ENCODE data around the gene NRP2.

The NRP2 gene

GRCh38 chr2:205728366-205728765 is 46.1 kb downstream of the NRP2 start:
- Histone ChIP-seq H3K36me3 (replicated peaks) (no peaks in the 10 kb centered on the region), H3K9me3 (no peaks in the 10 kb centered on the region), H3K27me3 (ENCODE audit: low read depth) (no peaks in the 10 kb centered on the region), H3K4me1 (no peaks in the 10 kb centered on the region), H3K4me3 (no peak overlapping the region)
- DNase-seq (ENCODE audit: low spot score in 2 of 2): no peak
- in situ Hi-C loops (cut with MboI; ENCODE audit: low sequenced_read_pairs): no loop called here

- no peak for DNase-seq (ENCODE audit: low spot score in 2 of 2)
- no peaks in the 10 kb centered on the region for H3K36me3 ChIP-seq (replicated peaks)
- no peaks in the 10 kb centered on the region for H3K9me3 ChIP-seq
- H3K4me1 ChIP-seq: peaks cover 3% of the 10 kb centered on the region
- in situ Hi-C loops (cut with MboI; ENCODE audit: low sequenced_read_pairs): no loop called here
- H3K27me3 ChIP-seq (ENCODE audit: low read depth): no peaks in the 10 kb centered on the region
- H3K4me3 ChIP-seq: no peak overlapping the region
Measured at GRCh38 chr2:205730191-205730590, 47.9 kb downstream of the NRP2 start.

- Histone ChIP-seq H3K36me3 (replicated peaks) (no peaks in the 10 kb centered on the region), H3K27me3 (ENCODE audit: low read depth) (no peaks in the 10 kb centered on the region), H3K4me3 (no peak overlapping the region), H3K9me3 (no peaks in the 10 kb centered on the region), H3K4me1 (peaks cover 3% of the 10 kb centered on the region)
- in situ Hi-C loops (cut with MboI; ENCODE audit: low sequenced_read_pairs): no loop called here
- no peak for DNase-seq (ENCODE audit: low spot score in 2 of 2)
Measured at GRCh38 chr2:205730701-205731582, 48.6 kb downstream of the NRP2 start.

- in situ Hi-C loops (cut with MboI; ENCODE audit: low sequenced_read_pairs): no loop called here
- Histone ChIP-seq H3K36me3 (replicated peaks) (no peaks in the 10 kb centered on the region), H3K27me3 (ENCODE audit: low read depth) (no peaks in the 10 kb centered on the region), H3K4me3 (no peak overlapping the region), H3K4me1 (peaks cover 3% of the 10 kb centered on the region), H3K9me3 (no peaks in the 10 kb centered on the region)
- no peak for DNase-seq (ENCODE audit: low spot score in 2 of 2)
Measured at GRCh38 chr2:205731583-205731981, 49.3 kb downstream of the NRP2 start.

GRCh38 chr2:205732314-205732713 is 50.0 kb downstream of the NRP2 start:
- H3K4me3 ChIP-seq: no peak overlapping the region
- in situ Hi-C loops (cut with MboI; ENCODE audit: low sequenced_read_pairs): no loop called here
- no peaks in the 10 kb centered on the region for H3K27me3 ChIP-seq (ENCODE audit: low read depth)
- DNase-seq (ENCODE audit: low spot score in 2 of 2): no peak
- no peaks in the 10 kb centered on the region for H3K9me3 ChIP-seq
- peaks cover 3% of the 10 kb centered on the region for H3K4me1 ChIP-seq
- no peaks in the 10 kb centered on the region for H3K36me3 ChIP-seq (replicated peaks)

GRCh38 chr2:205733082-205733481 is 50.8 kb downstream of the NRP2 start:
- no peaks in the 10 kb centered on the region for H3K36me3 ChIP-seq (replicated peaks)
- no peak overlapping the region for H3K4me3 ChIP-seq
- in situ Hi-C loops (cut with MboI; ENCODE audit: low sequenced_read_pairs): no loop called here
- H3K27me3 ChIP-seq (ENCODE audit: low read depth): no peaks in the 10 kb centered on the region
- H3K9me3 ChIP-seq: no peaks in the 10 kb centered on the region
- no peak for DNase-seq (ENCODE audit: low spot score in 2 of 2)
- H3K4me1 ChIP-seq: peaks cover 3% of the 10 kb centered on the region

GRCh38 chr2:205733648-205734047 is 51.3 kb downstream of the NRP2 start:
- in situ Hi-C loops (cut with MboI; ENCODE audit: low sequenced_read_pairs): no loop called here
- Histone ChIP-seq H3K4me3 (no peak overlapping the region), H3K36me3 (replicated peaks) (no peaks in the 10 kb centered on the region), H3K27me3 (ENCODE audit: low read depth) (no peaks in the 10 kb centered on the region), H3K4me1 (peaks cover 3% of the 10 kb centered on the region), H3K9me3 (no peaks in the 10 kb centered on the region)
- no peak for DNase-seq (ENCODE audit: low spot score in 2 of 2)

- peak in 1 of 2 experiments; percentile 35 for DNase-seq (ENCODE audit: low spot score in 2 of 2)
- Histone ChIP-seq H3K4me3 (no peak overlapping the region), H3K4me1 (peaks cover 3% of the 10 kb centered on the region), H3K36me3 (replicated peaks) (no peaks in the 10 kb centered on the region), H3K9me3 (no peaks in the 10 kb centered on the region), H3K27me3 (ENCODE audit: low read depth) (no peaks in the 10 kb centered on the region)
- in situ Hi-C loops (cut with MboI; ENCODE audit: low sequenced_read_pairs): no loop called here
Measured at GRCh38 chr2:205734436-205735037, 52.2 kb downstream of the NRP2 start.

- Histone ChIP-seq H3K9me3 (no peaks in the 10 kb centered on the region), H3K36me3 (replicated peaks) (no peaks in the 10 kb centered on the region), H3K27me3 (ENCODE audit: low read depth) (no peaks in the 10 kb centered on the region), H3K4me1 (peaks cover 3% of the 10 kb centered on the region), H3K4me3 (no peak overlapping the region)
- in situ Hi-C loops (cut with MboI; ENCODE audit: low sequenced_read_pairs): no loop called here
- no peak for DNase-seq (ENCODE audit: low spot score in 2 of 2)
Measured at GRCh38 chr2:205738117-205738968, 56.0 kb downstream of the NRP2 start.

- Histone ChIP-seq H3K4me1 (peaks cover under 1% of the 10 kb centered on the region; the same call in 1 of the 2 replicates), H3K36me3 (replicated peaks) (no peaks in the 10 kb centered on the region), H3K4me3 (no peak overlapping the region), H3K27me3 (ENCODE audit: low read depth) (no peaks in the 10 kb centered on the region), H3K9me3 (no peaks in the 10 kb centered on the region)
- DNase-seq (ENCODE audit: low spot score in 2 of 2): no peak
- in situ Hi-C loops (cut with MboI; ENCODE audit: low sequenced_read_pairs): no loop called here
Measured at GRCh38 chr2:205739620-205740019, 57.3 kb downstream of the NRP2 start.

GRCh38 chr2:205740381-205740780 is 58.1 kb downstream of the NRP2 start:
- Histone ChIP-seq H3K36me3 (replicated peaks) (no peaks in the 10 kb centered on the region), H3K27me3 (ENCODE audit: low read depth) (no peaks in the 10 kb centered on the region), H3K9me3 (no peaks in the 10 kb centered on the region), H3K4me3 (no peak overlapping the region), H3K4me1 (no peaks in the 10 kb centered on the region)
- in situ Hi-C loops (cut with MboI; ENCODE audit: low sequenced_read_pairs): no loop called here
- DNase-seq (ENCODE audit: low spot score in 2 of 2): no peak

- H3K36me3 ChIP-seq (replicated peaks): no peaks in the 10 kb centered on the region
- no peaks in the 10 kb centered on the region for H3K4me1 ChIP-seq
- in situ Hi-C loops (cut with MboI; ENCODE audit: low sequenced_read_pairs): no loop called here
- H3K4me3 ChIP-seq: no peak overlapping the region
- no peaks in the 10 kb centered on the region for H3K27me3 ChIP-seq (ENCODE audit: low read depth)
- no peak for DNase-seq (ENCODE audit: low spot score in 2 of 2)
- H3K9me3 ChIP-seq: no peaks in the 10 kb centered on the region
Measured at GRCh38 chr2:205741256-205741978, 59.1 kb downstream of the NRP2 start.

GRCh38 chr2:205743137-205743536 is 60.8 kb downstream of the NRP2 start:
- Histone ChIP-seq H3K4me3 (no peak overlapping the region), H3K36me3 (replicated peaks) (no peaks in the 10 kb centered on the region), H3K27me3 (ENCODE audit: low read depth) (no peaks in the 10 kb centered on the region), H3K4me1 (peaks cover under 1% of the 10 kb centered on the region), H3K9me3 (no peaks in the 10 kb centered on the region; the same call in 1 of the 2 replicates)
- in situ Hi-C loops (cut with MboI; ENCODE audit: low sequenced_read_pairs): no loop called here
- DNase-seq (ENCODE audit: low spot score in 2 of 2): no peak
